VCaP (cell line): ENCODE data around the gene PNMA8A.
"Not testable (repeated sequence)": the region's sequence is repeated elsewhere in the genome, so short reads cannot be mapped to it uniquely, and the experiment has no call there.

ENCODE experiments used
- H3K27ac ChIP-seq: fragments of 450-650 bp; 2 replicates; pipeline ENCODE4 v1.5.1; 2017
- CTCF ChIP-seq: fragments of 450-650 bp; conservative IDR thresholded peaks from 2 replicates; pipeline ENCODE4 v1.5.1; 2017; ENCODE audit warnings: mild to moderate bottlenecking, moderate library complexity

The PNMA8A gene

DNA sequence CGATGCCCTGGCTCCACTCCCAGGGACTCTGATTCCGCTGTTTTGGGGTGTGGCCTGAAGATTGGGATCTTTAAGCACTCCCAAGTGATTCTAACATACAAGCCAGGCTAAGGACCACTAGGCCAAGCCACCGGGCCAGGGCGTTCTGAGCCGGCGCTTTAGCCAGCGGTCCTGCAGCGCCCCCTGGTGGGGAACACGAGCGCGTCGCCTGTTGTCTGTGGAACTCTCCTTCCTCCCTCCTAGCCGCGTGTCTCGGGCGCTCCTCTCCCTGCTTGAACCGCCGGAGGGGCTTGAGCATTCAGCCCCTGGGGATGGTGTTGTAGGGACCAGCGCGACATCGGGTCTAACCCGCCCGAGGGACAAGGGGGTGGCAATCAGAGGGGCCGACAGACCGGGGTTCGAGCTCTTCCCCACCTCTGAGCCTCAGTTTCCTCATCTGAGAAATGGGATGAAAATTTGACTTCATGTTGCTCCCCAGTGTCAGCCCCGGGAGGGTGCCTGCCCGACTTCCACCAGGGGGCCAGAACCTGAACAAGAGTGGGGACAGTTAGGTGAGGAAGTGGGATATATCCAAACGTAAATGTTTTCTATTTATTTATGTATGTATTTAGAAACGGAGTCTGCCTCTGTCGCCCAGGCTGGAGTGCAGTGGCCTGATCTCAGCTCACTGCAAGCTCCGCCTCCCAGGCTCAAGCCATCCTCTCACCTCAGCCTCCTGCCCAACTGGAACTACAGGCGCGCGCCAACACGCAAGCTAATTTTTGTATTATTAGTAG lies 42.3 kb upstream of the PNMA8A start:
- peak; percentile 99 for TF ChIP-seq CTCF

GRCh38 chr19:46511237-46511636 lies 39.9 kb upstream of the PNMA8A start:
- no peak for TF ChIP-seq CTCF
- H3K27ac ChIP-seq: no peak overlapping the region

More for the DNA sequence above, 42.3 kb upstream of the PNMA8A start:
- no peak overlapping the region for H3K27ac ChIP-seq

GRCh38 chr19:46508206-46508605 lies 36.8 kb upstream of the PNMA8A start:
- TF ChIP-seq CTCF: no peak
- H3K27ac ChIP-seq: no peak overlapping the region

GRCh38 chr19:46503848-46504453 lies 32.6 kb upstream of the PNMA8A start:
- no peak overlapping the region for H3K27ac ChIP-seq
- TF ChIP-seq CTCF: no peak

DNA sequence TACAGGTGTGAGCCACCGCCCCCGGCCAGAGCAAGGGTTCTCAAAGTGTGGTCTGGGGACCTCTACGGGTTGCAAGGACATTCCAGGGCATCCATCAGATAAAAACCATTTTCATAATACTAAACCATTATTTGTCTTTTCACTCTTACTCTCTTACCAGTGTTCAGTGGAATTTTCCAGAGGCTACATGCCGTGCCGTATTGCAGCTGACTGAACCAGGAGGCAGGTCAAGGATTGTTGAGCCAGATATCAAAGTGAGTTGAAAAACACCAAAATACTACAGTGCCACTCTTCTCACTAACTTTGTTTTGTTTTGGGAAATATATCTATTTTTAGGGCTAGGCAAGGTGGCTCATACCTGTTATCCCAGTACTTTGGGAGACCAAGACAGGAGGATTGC lies 31.5 kb upstream of the PNMA8A start:
- no peak for TF ChIP-seq CTCF
- no peak overlapping the region for H3K27ac ChIP-seq

GRCh38 chr19:46499692-46500091 lies 28.3 kb upstream of the PNMA8A start:
- no peak for TF ChIP-seq CTCF
- H3K27ac ChIP-seq: no peak overlapping the region

DNA sequence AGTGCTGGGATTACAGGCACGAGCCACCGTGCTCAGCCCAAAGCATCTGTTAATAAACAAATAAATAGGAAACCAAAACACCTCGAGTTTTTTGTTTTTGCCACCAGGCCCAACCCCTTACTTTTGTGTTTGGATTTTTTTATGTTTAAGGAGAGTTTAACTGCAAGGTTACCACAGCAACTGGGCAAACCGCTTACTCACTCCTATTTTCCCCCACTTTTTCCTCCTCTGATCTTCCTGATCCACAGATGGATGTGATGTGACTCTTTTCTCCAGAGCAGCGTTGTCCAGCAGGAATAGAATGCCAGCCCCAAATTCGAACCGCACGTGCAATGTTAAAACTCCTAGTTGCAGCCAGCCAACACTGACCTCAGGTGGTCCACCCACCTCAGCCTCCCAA lies 26.4 kb upstream of the PNMA8A start:
- no peak overlapping the region for H3K27ac ChIP-seq
- TF ChIP-seq CTCF: no peak

GRCh38 chr19:46496886-46497285 lies 25.5 kb upstream of the PNMA8A start:
- H3K27ac ChIP-seq: not testable (repeated sequence)
